T-helper 9 cell (primary cell): ENCODE measurements around the gene MAN2C1.
A peak's percentile ranks its signal among the peaks of the same experiment; 100 is the strongest.
"Not testable (repeated sequence)": the region's sequence is repeated elsewhere in the genome, so short reads cannot be mapped to it uniquely, and the experiment has no call there.

ENCODE experiments used
- DNase-seq: peaks from one replicate; pipeline ENCODE4 v3.0.0-alpha.2; 2020

The MAN2C1 gene

DNA sequence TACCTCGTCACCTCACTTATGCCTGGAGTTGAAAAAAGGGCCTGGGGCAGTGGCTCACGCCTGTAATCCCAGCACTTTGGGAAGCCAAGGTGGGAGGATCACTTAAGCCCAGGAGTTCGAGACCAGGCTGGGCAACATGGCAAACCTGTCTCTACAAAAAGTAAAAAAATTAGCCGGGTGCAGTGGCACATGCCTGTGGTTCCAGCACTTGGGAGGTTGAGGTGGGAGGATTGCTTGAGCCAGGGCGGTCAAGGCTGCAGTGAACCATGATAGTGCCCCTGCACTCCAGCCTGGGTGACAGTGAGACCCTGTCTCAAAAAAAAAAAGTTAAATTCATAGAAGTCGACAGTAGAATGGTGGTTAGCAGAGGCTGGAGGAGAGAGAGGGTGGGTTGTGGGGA, 26.2 kb downstream of the MAN2C1 start:
- DNase-seq, result no peak

DNA sequence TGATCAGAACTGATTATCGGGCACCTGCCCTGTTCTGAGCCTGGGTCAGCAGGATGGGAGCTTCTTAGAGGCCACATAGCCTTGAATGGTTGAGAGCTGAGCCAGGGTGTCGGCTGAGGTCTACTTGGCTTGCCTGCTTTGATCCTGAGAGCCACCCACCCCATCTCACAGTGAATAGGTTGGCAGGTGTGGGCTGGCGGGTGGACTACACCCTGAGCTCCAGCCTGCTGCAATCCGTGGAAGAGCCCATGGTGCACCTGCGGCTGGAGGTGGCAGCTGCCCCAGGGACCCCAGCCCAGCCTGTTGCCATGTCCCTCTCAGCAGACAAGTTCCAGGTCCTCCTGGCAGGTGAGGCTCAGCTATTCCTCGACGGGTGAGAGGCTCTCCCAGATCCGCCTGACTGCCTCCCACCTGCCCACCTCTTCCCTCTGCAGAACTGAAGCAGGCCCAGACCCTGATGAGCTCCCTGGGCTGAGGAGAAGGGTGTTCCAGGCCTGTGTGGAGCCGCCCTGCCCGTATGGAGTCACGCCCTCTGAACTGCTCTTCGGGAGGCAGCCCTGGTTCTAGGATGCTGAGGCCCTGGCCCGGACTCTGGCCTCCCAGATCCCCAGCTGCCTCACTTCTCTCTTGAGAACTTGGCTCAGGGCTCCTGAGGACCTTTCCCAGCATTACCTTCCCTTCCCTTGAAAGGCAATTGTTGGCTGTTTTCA, 28.7 kb downstream of the MAN2C1 start:
- no peak for DNase-seq

DNA sequence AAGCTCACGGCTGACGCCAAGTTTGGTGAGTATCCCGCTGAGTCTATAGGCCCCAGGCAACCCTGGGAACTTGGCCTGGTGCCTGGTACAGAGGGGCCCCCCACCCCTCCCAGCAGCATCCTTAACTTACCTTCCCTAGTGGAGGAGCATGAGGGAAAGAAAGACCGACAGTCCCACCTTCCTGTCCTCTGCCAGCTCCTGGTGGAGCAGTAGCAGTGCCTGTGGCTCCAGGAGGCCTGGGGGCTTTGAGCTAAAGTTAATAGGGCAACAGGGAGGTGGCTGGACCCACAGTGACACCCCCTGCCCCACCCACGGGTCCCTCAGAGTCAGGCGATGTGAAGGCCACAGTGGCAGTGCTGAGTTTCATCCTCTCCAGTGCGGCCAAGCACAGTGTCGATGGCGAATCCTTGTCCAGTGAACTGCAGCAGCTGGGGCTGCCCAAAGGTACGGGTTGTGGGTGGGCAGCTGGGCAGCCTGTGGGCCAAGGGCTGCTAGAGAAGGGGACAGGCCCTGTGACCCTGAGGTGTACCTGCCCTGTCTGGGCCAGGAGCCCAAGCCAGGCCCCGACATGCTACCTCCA, 29.7 kb downstream of the MAN2C1 start:
- DNase-seq, result no peak

DNA sequence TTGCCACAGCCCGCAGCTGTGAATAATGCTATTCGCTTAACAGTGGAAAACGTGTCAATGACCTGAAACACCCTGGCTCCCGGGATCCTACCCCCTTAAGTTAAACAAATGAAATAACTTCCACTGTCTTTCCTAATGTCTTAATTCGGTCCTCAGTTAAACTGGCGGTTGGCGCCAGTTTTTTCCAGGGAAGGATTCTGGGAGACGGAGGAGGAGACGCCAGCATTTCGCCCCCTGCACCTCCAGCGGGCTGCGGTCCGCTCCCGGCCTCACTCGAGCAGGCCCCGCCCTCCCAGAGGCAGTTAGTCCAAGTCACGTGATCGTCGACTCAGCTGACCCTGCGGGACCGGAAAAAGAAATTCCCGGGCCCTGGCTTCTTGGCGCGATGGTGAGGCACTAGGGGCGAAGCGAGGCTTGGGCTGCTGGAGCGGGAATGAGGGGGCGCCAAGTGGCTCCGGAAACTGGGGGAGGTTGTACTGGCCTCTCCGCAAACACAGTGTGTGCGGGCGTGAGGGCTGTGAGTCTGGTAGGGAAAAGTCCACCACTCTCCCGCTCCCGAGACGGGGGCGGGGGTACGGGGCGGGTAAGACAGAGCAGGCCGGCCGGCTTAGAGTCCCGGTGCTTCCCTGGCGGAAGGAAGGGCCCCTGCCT, 32.6 kb downstream of the MAN2C1 start, which contains the start of gene COMMD4:
Gene COMMD4 (plus strand): TSS at position 359 of the 651 bp plus-strand sequence. CDS start 27 bp downstream, at position 386.
- peak; percentile 56 for DNase-seq

DNA sequence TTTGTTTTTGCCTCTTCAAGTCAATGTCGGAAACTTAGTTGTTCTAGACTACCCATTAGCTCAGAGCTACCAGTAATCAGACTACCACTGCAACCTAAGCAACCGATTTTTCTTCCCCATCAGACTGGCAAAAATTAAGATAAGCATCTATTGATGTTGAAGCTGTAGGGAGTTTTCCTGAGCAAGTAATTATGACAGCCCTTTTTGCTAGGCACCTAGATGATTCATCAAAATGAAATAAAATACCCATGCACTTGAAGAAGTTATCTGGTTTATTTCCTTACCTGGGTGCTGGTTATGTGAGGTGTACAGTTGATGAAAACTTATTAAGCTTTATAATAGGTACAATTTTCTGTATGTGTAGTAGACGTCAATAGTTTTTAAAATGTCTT, 33.1 kb downstream of the MAN2C1 start:
- DNase-seq, result no peak

DNA sequence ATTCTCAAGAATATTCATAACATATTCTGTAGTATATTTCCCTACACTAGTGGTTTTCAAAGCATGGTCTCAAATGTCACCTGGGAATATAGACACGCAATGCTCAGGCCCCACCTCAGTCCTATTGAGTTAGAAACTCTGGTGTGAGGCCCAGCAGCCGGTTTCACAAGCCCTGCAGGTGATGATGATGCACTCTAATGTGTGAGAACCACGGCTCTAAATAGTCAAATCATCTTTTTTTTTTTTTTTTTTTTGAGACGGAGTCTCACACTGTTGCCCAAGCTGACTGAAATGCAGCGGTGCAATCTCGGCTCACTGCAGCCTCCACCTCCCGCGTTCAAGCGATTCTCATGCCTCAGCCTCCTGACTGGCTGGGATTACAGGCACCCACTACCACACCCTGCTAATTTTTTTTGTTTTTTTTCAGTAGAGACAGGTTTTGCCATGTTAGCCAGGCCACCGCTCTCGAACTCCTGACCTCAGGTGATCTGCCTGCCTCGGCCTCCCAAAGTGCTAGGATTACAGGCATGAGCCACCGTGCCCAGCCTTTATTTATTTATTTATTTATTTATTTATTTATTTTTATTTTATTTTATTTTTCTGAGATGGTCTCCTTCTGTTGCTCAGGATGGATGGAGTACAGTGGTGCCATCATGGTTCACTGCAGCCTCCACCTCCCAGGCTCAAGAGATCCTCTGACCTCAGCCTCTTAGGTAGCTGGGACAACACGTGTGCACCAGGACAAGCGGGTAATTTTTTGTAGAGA, 34.6 kb downstream of the MAN2C1 start:
- not testable (repeated sequence) for DNase-seq

DNA sequence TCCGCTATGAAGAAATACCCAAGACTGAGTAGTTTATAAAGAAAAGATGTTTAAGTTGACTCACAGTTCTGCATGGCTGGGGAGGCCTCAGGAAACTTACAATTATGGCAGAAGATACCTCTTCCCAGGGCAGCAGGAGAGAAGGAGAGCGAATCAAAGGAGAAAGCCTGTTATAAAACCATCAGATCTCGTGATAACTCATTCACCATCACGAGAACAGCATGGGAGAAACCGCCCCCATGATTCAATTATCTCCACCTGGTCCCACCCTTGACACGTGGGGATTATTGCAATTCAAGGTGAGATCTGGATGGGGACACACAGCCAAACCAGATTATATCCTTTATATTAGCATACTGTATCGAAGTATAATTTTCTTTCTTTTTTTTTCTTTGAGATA, 36.3 kb downstream of the MAN2C1 start:
- DNase-seq, result not testable (repeated sequence)

DNA sequence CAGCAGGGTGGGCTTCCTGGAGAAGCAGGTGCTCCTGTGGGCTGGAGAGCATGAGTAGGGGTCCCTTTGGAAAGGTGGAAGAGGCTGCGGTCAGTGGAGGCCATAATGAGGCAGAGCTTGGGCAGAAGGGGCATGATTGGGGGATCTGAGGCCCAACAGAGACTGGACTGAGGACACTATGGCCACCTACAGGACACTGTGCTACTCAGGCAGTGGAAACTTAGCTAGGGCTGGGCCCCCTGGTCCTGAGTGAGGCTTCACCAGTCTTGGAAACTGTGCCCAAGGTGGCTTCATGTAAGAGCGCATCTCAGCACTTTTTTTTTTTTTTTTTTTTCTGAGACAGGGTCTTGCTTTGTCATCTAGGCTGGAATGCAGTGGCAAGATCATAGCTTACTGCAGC, 38.8 kb downstream of the MAN2C1 start:
- no peak for DNase-seq

DNA sequence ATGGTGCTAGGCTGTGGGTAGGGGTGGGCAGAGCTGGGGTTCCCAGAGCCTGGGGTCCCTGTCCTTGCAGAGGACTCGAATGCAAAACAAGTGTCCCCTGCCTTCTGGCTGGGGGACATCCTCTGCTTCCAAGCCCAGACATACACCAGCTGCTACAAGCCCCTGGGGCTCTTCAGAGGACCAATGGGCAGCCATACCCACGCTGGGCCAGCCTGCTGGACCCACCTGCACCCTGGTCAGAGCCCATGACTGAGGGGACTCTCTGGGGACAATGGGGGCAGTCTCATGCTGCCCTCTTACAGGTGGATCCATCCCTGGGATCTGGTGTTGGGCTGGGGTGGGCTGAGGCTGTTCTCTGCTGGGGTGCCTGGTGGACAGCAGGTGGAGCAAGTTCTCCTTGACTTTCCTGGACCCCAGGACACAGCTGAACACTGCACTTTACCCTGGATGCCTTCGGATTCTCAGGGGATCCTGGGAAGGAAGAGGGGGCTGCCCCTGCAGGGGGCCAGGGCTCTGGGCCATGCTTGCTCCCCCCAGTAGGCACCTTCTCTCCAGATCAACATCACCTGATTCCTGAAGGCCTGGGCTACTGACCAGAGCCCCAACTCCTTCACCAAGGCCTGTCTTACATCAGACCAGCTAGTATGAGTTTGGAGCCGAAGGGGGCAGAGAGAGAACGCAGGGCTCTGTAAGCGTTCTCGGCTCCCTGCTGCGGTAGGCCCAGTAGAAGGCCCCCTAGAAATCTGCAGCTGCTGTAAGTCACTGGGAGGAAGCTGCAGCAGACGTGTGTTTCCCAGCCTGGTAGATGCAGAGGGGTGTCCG, 39.7 kb downstream of the MAN2C1 start:
- no peak for DNase-seq

DNA sequence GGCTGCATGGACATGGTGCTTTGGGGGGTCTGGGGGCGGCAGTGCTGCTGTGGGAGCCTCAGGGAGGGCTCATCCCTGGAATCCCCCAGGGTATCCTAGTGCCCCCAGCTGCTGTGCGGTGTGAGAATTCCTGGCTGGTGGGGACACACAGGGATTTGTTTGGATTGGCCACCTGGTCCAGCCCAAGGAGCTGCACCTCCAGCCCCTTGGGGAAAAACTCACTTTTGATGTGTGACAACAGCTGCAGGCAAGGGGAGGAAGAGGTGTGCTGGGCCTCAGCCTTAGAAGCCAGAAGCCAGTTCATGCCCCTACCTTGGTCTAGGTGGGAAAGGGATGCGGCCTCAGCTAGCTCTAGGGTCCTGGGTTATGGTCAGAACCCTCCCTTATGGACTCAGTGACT, 40.9 kb downstream of the MAN2C1 start:
- no peak for DNase-seq

DNA sequence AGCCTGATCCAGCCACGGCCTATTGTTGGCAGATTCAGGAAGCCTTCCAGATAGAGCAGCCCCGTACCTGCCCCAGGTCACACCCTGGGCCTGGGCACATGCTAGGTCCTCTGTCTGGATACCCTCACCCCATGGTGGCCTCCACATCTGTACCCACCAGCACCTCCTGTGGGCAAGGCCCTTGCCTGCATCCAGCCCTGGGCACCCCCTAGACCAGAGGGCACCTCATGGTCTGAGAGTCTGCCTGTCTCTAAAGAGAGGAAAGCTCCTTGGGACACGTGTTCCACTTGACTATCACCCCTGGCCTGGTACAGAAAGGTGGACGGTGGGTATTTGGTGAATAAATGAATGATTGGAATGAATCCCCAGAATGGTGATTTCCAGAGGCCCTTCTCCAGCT, 41.4 kb downstream of the MAN2C1 start:
- no peak for DNase-seq

DNA sequence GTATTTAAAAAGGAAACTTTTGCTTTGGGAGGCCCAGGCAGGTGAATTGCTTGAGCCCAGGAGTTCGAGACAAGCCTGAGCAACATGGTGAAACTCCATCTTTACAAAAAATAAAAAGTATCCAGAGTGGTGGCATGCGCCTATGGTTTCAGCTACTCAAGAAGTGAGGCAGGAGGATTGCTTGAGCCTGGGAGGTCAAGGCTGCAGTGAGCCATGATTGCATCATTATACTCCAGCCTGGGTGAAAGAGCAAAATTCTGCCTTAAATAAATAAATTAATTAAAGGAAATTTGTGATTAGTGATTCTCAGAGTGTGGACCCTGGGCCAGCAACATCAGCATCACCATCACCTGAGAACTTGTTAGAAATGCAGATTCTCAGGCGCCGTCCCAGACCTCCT, 42.5 kb downstream of the MAN2C1 start:
- DNase-seq, result no peak

DNA sequence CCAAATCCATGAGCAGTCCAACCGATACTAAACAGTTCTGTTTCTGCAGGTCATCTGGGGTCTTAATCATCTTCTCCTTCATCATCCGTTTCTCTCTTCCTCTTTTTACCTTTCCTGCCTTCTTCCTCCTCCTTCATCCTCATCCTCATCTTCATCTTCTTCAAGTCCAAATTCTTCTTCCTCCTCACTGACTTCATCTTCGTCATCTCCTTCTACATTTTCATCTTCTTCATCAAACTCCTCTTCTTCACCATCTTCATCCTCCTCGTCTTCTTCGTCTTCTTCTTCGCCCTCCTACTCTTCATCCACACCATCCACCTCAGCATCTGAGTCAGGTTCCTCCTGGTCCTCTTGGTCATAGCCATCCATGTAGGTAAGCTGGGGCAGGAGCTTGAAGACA, 46.7 kb downstream of the MAN2C1 start:
- no peak for DNase-seq

DNA sequence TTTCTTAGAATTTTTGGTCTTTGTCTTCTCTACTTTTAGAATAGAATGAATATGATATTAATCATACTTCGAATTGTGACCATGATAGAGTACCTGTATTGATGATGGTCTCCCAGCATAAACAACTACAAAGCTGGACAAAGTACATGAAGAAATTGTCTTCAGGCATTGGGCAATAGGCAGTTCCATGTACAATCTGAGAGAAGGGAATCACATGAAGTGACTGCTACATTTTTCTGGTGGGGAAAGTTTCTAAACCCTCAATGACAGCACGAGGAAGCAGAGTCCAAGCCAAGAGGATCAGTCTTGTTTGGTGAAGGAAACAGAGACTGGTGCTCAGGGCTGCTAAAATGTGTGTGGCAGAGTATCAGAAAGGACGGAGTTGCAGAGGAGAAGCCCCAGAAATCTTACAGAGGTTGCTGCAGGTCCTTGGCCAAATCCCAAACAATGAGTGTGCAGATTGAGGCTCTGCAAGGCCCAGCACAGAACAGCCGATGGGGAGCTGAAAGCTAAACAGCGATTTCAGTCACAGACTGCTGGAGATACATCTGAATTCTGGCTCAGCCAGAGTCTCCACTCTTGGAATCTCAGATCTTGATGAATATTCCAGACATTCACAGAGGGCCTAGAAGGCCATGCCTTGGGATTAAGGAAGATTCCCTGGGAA, 49.0 kb downstream of the MAN2C1 start:
- DNase-seq, result not testable (repeated sequence)

DNA sequence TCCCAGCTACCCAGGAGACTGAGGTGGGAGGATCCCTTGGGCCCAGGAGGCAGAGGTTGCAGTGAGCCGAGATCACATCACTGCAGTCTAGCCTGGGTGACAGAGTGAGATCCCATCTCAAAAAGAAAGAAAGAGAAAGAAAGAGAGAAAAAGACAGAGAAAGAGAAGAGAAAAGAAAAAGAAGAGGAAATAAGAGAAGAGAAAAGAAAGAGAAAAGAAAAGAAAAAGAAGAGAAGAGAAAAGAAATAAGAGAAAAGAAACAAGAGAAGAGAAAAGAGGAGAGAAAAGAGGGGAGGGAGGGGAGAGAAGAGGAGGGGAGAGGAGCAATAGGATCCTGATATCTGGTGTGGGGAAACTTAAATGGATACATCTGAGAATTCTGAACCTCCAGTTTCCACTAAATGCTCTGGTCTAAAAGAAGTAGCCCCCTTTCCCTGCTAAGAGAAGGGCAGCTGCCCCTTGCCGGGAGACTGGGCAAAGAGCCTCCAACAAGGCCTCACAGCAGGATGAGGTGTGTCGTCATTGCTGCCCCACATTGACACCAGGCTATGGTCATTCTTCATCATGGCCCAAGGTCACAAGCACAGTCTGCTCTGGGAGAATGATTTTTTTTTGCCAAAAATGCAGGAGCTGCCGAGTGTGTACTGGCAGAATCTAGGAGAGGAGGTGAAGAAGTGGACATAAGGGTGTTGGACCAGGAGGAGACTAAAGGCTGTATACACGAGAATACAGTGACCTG, 53.7 kb downstream of the MAN2C1 start:
- no peak for DNase-seq

DNA sequence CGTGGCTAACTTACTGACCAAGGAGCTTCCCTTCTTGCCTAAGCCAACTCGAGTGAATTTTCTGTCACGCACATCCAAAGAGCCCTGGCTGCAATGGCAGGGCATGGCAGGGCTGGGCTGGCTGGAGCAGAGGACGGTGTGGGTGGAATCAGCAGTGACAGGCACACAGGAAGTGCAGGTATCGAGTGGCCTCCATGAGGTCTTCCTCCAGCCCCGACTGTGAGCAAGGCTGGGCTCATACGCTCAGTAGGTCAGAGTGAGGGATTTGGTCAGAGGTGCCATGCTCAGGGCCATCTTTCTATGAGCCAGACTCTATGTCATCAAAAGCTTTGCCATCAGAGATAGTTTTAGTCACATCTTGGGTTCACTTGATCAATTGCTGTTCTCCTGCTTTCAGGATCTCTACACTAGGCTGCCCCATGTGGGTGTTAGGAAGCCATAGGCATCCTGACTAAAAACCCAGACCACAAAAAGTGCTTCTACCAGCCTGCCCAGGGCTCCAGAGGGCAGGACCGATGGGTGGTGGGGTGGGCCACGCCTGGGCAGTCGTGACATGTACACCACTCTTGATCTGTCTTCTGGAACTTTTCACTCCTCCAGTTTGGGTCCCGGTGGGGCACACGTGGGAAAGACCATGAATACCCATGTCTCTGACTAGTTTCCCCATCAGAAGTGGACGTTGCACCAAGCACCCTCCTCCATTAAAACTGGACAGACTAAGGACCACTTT, 55.1 kb downstream of the MAN2C1 start:
- DNase-seq, result no peak

DNA sequence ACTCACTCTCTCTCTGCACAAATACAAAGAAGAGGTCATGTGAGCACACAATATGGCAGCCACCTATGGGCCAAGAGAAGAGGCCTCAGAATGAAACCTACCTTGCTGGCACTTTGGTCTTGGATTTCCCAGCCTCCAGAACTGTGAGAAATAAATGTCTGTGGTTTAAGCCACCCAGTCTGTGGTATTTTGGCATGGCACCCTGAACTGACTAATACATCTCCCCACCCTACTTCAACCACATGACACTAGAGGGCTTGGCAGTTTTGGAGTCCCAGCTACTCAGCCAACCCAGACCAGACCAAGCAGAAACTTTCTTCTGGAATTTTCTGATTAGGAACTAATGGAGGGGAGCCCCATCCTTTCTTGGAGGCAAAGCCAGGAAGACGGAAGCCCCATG, 55.9 kb downstream of the MAN2C1 start:
- not testable (repeated sequence) for DNase-seq

DNA sequence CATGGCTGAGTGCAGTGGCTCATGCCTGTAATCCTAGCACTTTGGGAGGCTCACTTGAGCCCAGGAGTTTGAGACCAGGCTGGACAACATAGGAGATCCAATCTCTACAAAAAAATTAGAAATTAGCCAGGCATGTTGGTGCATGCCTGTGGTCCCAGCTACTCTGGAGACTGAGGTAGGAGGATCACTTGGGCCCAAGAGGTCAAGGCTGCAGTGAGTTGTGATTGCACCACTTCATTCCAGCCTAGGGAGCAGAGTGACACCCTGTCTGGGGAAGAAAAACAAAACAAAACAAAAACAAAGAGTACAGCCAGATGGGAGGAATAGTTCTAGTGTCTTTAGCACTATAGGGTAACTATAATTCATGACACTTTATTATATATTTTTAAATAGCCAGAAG, 58.7 kb downstream of the MAN2C1 start:
- no peak for DNase-seq

DNA sequence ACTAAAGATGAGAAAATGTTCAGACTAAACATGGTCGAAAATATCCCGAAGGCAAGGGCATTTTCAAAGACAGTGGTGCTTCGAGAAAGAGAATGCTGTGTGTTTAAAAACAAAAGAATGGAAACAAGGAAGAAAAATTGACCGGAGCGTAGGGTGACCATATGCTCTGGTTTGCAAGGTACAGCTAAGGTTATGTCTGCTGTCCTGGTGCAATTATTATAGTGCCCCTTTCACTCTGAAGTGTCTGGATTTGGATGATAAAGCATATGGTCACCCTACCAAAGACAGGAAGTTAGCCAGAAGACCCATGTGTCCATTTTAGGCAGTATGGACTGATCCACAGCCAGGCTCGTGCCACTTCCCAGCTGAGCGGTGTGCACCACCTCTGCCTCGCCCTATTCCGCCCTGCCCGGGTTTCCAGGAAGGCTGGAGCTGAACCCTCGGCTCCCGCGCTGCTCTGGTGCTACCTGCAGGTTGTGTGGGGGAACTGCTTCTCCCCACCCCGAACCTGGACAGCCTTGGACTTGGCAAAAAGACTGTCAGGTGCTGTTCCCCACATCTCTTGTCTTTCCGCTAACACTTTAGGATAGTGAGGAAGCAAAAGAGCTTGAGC, 60.5 kb downstream of the MAN2C1 start:
- DNase-seq, result no peak

DNA sequence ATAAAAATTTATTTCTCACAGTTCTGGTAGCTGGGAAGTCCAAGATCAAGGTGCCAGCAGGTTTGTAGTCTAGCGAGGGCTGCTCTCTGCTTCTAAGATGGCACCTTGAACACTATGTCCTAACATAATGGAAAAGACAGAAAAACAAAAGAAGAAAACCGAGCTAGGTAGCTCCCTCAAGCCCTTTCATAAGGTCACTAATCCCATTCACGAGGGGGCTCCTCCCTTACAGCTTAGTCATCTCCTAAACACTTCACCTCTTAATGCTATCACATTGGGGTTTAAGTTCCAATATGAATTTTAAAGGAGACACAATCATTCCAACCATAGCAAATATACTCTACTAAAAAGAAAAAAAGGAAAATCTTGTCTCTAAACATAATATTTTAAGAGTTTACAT, 62.2 kb downstream of the MAN2C1 start:
- DNase-seq, result no peak
